HEK293 (cell line): ENCODE results near the gene HOXB4.

Experiments used
- ZNF416 ChIP-seq: fragments of 450-650 bp; formaldehyde crosslinking; IDR thresholded peaks from 2 replicates; pipeline ENCODE4 v1.5.1; 2016; ENCODE audit warnings: missing biosample characterization, missing genetic modification characterization
- ZNF621 ChIP-seq: fragments of 450-650 bp; formaldehyde crosslinking; IDR thresholded peaks from 2 replicates; pipeline ENCODE4 v1.5.1; 2017; ENCODE audit warnings: missing biosample characterization, missing genetic modification characterization
- TF ChIP-seq, protein P1 (sequence below): fragments of 450-650 bp; formaldehyde crosslinking; optimal IDR thresholded peaks from 2 replicates; pipeline ENCODE3; 2016; ENCODE audit warnings: missing biosample characterization, mild to moderate bottlenecking, missing genetic modification characterization
- TF ChIP-seq, protein P2 (sequence below): fragments of 450-650 bp; formaldehyde crosslinking; IDR thresholded peaks from 2 replicates; pipeline ENCODE4 v1.5.1; 2016; ENCODE audit warnings: missing biosample characterization, missing genetic modification characterization

DNA sequence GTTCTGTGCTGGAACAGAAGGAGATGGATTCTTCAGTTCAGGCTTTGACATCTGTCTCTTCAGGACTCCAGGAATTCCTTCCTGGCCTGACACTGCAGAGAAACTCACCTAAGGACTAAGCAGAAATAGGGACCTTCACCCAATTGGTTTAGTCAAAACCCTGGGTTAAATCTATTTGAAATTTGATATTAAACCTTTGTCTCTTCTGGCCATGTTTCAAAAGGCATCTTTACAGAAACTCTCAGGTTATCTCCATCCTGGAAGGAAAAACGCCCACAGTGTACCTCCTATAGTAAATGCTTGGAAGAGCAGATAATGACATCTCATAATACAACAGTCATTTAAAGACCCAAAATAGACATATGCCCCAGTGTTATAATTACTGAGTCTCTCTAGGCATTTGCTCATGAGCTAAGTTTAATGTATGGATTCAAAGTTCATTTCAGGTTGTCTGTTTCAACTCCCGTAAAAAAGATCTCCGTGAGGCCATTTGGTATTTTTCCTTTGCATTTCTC is 5.6 kb upstream of the HOXB4 start:
- TF ChIP-seq, protein P1, sequence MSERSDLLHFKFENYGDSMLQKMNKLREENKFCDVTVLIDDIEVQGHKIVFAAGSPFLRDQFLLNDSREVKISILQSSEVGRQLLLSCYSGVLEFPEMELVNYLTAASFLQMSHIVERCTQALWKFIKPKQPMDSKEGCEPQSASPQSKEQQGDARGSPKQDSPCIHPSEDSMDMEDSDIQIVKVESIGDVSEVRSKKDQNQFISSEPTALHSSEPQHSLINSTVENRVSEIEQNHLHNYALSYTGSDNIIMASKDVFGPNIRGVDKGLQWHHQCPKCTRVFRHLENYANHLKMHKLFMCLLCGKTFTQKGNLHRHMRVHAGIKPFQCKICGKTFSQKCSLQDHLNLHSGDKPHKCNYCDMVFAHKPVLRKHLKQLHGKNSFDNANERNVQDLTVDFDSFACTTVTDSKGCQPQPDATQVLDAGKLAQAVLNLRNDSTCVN (tag by site-specific recombination), result no peak
- TF ChIP-seq ZNF621 (tag by site-specific recombination) (no peak), ZNF416 (no peak)
- TF ChIP-seq, protein P2, sequence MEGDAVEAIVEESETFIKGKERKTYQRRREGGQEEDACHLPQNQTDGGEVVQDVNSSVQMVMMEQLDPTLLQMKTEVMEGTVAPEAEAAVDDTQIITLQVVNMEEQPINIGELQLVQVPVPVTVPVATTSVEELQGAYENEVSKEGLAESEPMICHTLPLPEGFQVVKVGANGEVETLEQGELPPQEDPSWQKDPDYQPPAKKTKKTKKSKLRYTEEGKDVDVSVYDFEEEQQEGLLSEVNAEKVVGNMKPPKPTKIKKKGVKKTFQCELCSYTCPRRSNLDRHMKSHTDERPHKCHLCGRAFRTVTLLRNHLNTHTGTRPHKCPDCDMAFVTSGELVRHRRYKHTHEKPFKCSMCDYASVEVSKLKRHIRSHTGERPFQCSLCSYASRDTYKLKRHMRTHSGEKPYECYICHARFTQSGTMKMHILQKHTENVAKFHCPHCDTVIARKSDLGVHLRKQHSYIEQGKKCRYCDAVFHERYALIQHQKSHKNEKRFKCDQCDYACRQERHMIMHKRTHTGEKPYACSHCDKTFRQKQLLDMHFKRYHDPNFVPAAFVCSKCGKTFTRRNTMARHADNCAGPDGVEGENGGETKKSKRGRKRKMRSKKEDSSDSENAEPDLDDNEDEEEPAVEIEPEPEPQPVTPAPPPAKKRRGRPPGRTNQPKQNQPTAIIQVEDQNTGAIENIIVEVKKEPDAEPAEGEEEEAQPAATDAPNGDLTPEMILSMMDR (tag by site-specific recombination), result no peak
